Liver (tissue), 9 donors: ENCODE data around the gene PDGFA. TPM values are rescaled to one million over a fixed set of nuclear protein-coding genes. Genes with fewer than 3 reads are reported as not detected.

ENCODE experiments used
- DNase-seq: peaks from one replicate; pipeline ENCODE4 v3.0.0-alpha.2; 2017; ENCODE audit warnings: low spot score
- H3K27ac ChIP-seq, 2 donors: one replicate each; pipeline ENCODE4 v1.7.0; 2013; ENCODE audit warnings: inconsistent platforms in 2 of 2, low read length in 2 of 2, control low read depth in 1 of 2, low read depth in 1 of 2, mild to moderate bottlenecking in 1 of 2
- H3K27me3 ChIP-seq, 4 donors: one replicate each; pipeline versions ENCODE4 v1.6.1 to v1.7.0; 2013; ENCODE audit warnings: low read length in 3 of 4, inconsistent platforms in 1 of 4, mild to moderate bottlenecking in 1 of 4, moderate library complexity in 1 of 4; ENCODE audit not compliant: control insufficient read depth in 4 of 4, insufficient read depth in 4 of 4
- H3K36me3 ChIP-seq, 4 donors: one replicate each; pipeline versions ENCODE4 v1.6.1 to v1.7.0; 2013; ENCODE audit warnings: low read length in 3 of 4, mild to moderate bottlenecking in 3 of 4, low read depth in 1 of 4, moderate library complexity in 1 of 4; ENCODE audit not compliant: control insufficient read depth in 4 of 4, insufficient read depth in 3 of 4
- H3K4me1 ChIP-seq, 4 donors: one replicate each; pipeline versions ENCODE4 v1.6.1 to v1.7.0; 2013; ENCODE audit warnings: low read length in 3 of 4, mild to moderate bottlenecking in 3 of 4, moderate library complexity in 1 of 4; ENCODE audit not compliant: control insufficient read depth in 4 of 4, insufficient read depth in 4 of 4
- H3K4me3 ChIP-seq, 3 donors: one replicate each; pipeline versions ENCODE4 v1.6.1 to v1.7.0; 2013; ENCODE audit warnings: low read length in 3 of 3, control low read depth in 1 of 3, low read depth in 1 of 3, mild to moderate bottlenecking in 1 of 3
- H3K9ac ChIP-seq, 2 donors: one replicate each; pipeline ENCODE4 v1.7.0; 2013; ENCODE audit warnings: low read length in 2 of 2, mild to moderate bottlenecking in 2 of 2, moderate library complexity in 2 of 2, control low read depth in 1 of 2, low read depth in 1 of 2
- H3K9me3 ChIP-seq, 4 donors: one replicate each; pipeline versions ENCODE4 v1.6.1 to v1.7.0; 2013; ENCODE audit warnings: low read length in 3 of 4; ENCODE audit not compliant: control insufficient read depth in 4 of 4
- EGR1 ChIP-seq, 2 donors: IDR thresholded peaks; 2 replicates each; pipeline ENCODE4 v1.6.1; 2016 to 2018; ENCODE audit warnings: antibody characterized with exemption in 2 of 2, low read depth in 2 of 2
- FOXA1 ChIP-seq: IDR thresholded peaks from 2 replicates; pipeline ENCODE4 v1.6.1; 2016; ENCODE audit warnings: antibody characterized with exemption
- FOXA2 ChIP-seq: IDR thresholded peaks from 2 replicates; pipeline ENCODE4 v1.6.1; 2016; ENCODE audit warnings: antibody characterized with exemption
- GABPA ChIP-seq, 2 donors: IDR thresholded peaks in 1 of 2; conservative IDR thresholded peaks in 1 of 2; 2 replicates each; pipeline ENCODE4 v1.6.1; 2016; ENCODE audit warnings: antibody characterized with exemption in 2 of 2, mild to moderate bottlenecking in 1 of 2, moderate library complexity in 1 of 2
- HNF4A ChIP-seq, 2 donors: conservative IDR thresholded peaks; 2 replicates each; pipeline ENCODE4 v1.6.1; 2016; ENCODE audit warnings: antibody characterized with exemption in 2 of 2, mild to moderate bottlenecking in 2 of 2
- JUND ChIP-seq, 2 donors: IDR thresholded peaks; 2 replicates each; pipeline ENCODE4 v1.6.1; 2016; ENCODE audit warnings: antibody characterized with exemption in 2 of 2
- NR2F2 ChIP-seq: IDR thresholded peaks from 2 replicates; pipeline ENCODE4 v1.6.1; 2016; ENCODE audit warnings: antibody characterized with exemption
- RAD21 ChIP-seq, 2 donors: IDR thresholded peaks; 2 replicates each; pipeline ENCODE4 v1.6.1; 2016; ENCODE audit warnings: antibody characterized with exemption in 2 of 2, mild to moderate bottlenecking in 2 of 2
- RXRA ChIP-seq, 2 donors: IDR thresholded peaks; 2 replicates each; pipeline ENCODE4 v1.6.1; 2017 to 2018; ENCODE audit warnings: antibody characterized with exemption in 2 of 2, mild to moderate bottlenecking in 1 of 2
- SP1 ChIP-seq: IDR thresholded peaks from 2 replicates; pipeline ENCODE4 v1.6.1; 2018; ENCODE audit warnings: antibody characterized with exemption, mild to moderate bottlenecking
- TAF1 ChIP-seq: conservative IDR thresholded peaks from 2 replicates; pipeline ENCODE4 v1.6.1; 2016; ENCODE audit warnings: antibody characterized with exemption, mild to moderate bottlenecking
- YY1 ChIP-seq: IDR thresholded peaks from 2 replicates; pipeline ENCODE4 v1.6.1; 2016; ENCODE audit warnings: antibody characterized with exemption, mild to moderate bottlenecking
- ZBTB33 ChIP-seq: IDR thresholded peaks from 2 replicates; pipeline ENCODE4 v1.6.1; 2016; ENCODE audit warnings: antibody characterized with exemption
- WGBS: extraction: QIAGEN DNeasy Blood & Tissue Kit; methylation state at CpG from one replicate; pipeline ENCODE4 v1.1.7; 2013; 5-methylcytosine and 5-hydroxymethylcytosine counted together
- polyA plus RNA-seq, 2 donors: library from polyadenylated mRNA; stranded (reverse) in 1 of 2; unstranded in 1 of 2; fragments of 200-250 nt in 1 of 2; fragments of >200 nt in 1 of 2; fragmentation: Nextera tagmentation in 1 of 2; extraction: Ambion mirVana in 1 of 2; gene quantifications; one replicate each; pipeline versions ENCODE4 v1.2.1 to v1.2.3, GENCODE V29; 2013 to 2015
- total RNA-seq, 2 donors: library from RNA; depleted of rRNA; stranded (reverse); fragments of >200 nt; gene quantifications; one replicate each; pipeline ENCODE4 v1.2.3, GENCODE V29; 2014
- TF ChIP-seq, protein P1 (sequence below): fragments of 150-350 bp; IDR thresholded peaks from 2 replicates; pipeline ENCODE4 v1.5.1; 2017; ENCODE audit warnings: improper control_type of control experiment, low read depth, low read length; ENCODE audit not compliant: missing input control
- TF ChIP-seq, protein P2 (sequence below): IDR thresholded peaks from 2 replicates; pipeline ENCODE4 v1.6.1; 2016; ENCODE audit warnings: antibody characterized with exemption
- TF ChIP-seq, protein P3 (sequence below): IDR thresholded peaks from 2 replicates; pipeline ENCODE4 v1.6.1; 2016; ENCODE audit warnings: antibody characterized with exemption
- TF ChIP-seq, protein P4 (sequence below): IDR thresholded peaks from 2 replicates; pipeline ENCODE4 v1.6.1; 2016; ENCODE audit warnings: antibody characterized with exemption, mild to moderate bottlenecking
- donor health status: healthy.
- donor health status: healthy.
- donor health status: healthy.
- donor health status: healthy.
- donor health status: healthy.

PDGFA gene
- total and polyA plus RNA-seq, 4 donors, result 1.4 to 5.1 (median 2.0) TPM

DNA sequence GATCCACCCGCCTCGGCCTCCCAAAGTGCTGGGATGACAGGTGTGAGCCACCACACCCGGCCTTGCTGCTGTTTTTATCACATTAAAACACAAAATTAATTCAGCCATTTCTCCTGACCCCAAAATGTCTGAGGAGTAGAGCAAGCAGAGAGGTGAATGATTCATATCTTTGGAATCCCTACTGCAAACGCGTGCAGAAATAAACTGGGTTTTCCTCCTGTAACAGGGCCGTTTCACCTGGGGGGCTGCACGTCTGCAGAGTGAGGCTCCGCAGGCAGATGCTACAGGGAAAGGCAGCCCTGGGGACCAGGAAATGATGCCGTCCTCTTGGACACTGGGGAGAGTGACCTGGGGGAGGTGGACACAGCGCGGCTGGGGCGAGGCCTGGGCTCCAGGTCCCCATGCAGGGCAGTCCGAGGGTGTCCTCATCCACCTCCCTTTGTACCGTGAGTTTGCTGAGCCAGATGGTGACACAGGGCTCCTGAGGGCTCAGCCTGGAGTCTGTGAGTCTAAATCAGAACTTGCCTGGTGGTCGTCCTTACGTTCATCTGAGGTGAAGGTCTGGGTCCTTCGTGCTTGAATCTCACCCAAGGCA is 41.9 kb downstream of the PDGFA start:
- Histone ChIP-seq H3K4me1 (no peaks in the 10 kb centered on the region), H3K27ac (no peak overlapping the region), H3K27me3 (peaks cover 0 to under 1% (median 0%) of the 10 kb centered on the region in 4 donors), H3K9me3 (peaks cover 0 to 6% (median 3%) of the 10 kb centered on the region in 4 donors), H3K36me3 (no peaks in the 10 kb centered on the region), H3K4me3 (no peak overlapping the region), H3K9ac (no peak overlapping the region)
- 81% methylated on average over 17 of the region's 17 CpGs for WGBS
- TF ChIP-seq EGR1 (IDR thresholded peaks at IDR 0.05; ENCODE audit: low read depth in 2 of 2), result no peak
- TF ChIP-seq, protein P1, sequence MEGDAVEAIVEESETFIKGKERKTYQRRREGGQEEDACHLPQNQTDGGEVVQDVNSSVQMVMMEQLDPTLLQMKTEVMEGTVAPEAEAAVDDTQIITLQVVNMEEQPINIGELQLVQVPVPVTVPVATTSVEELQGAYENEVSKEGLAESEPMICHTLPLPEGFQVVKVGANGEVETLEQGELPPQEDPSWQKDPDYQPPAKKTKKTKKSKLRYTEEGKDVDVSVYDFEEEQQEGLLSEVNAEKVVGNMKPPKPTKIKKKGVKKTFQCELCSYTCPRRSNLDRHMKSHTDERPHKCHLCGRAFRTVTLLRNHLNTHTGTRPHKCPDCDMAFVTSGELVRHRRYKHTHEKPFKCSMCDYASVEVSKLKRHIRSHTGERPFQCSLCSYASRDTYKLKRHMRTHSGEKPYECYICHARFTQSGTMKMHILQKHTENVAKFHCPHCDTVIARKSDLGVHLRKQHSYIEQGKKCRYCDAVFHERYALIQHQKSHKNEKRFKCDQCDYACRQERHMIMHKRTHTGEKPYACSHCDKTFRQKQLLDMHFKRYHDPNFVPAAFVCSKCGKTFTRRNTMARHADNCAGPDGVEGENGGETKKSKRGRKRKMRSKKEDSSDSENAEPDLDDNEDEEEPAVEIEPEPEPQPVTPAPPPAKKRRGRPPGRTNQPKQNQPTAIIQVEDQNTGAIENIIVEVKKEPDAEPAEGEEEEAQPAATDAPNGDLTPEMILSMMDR, result no peak
- TF ChIP-seq, protein P2, sequence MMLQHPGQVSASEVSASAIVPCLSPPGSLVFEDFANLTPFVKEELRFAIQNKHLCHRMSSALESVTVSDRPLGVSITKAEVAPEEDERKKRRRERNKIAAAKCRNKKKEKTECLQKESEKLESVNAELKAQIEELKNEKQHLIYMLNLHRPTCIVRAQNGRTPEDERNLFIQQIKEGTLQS, result no peak
- no peak for TF ChIP-seq RXRA (IDR thresholded peaks at IDR 0.05)
- TF ChIP-seq GABPA (IDR thresholded peaks at IDR 0.05 in 1 of 2, conservative IDR thresholded peaks at IDR 0.05 in 1 of 2), result no peak
- TF ChIP-seq FOXA2, result no peak
- TF ChIP-seq JUND (IDR thresholded peaks at IDR 0.05), result no peak
- TF ChIP-seq, protein P3, sequence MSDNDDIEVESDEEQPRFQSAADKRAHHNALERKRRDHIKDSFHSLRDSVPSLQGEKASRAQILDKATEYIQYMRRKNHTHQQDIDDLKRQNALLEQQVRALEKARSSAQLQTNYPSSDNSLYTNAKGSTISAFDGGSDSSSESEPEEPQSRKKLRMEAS, result no peak
- TF ChIP-seq FOXA1, result no peak
- TF ChIP-seq NR2F2, result no peak
- TF ChIP-seq RAD21 (IDR thresholded peaks at IDR 0.05), result no peak
- no peak for TF ChIP-seq TAF1
- no peak for TF ChIP-seq ZBTB33
- no peak for DNase-seq

- Histone ChIP-seq H3K4me1 (no peaks in the 10 kb centered on the region), H3K36me3 (no peaks in the 10 kb centered on the region), H3K27ac (no peak overlapping the region), H3K4me3 (no peak overlapping the region), H3K9me3 (peaks cover 0 to 6% (median 3%) of the 10 kb centered on the region in 4 donors), H3K9ac (no peak overlapping the region), H3K27me3 (no peaks in the 10 kb centered on the region)
- TF ChIP-seq, protein P2, result no peak
- TF ChIP-seq, protein P4, sequence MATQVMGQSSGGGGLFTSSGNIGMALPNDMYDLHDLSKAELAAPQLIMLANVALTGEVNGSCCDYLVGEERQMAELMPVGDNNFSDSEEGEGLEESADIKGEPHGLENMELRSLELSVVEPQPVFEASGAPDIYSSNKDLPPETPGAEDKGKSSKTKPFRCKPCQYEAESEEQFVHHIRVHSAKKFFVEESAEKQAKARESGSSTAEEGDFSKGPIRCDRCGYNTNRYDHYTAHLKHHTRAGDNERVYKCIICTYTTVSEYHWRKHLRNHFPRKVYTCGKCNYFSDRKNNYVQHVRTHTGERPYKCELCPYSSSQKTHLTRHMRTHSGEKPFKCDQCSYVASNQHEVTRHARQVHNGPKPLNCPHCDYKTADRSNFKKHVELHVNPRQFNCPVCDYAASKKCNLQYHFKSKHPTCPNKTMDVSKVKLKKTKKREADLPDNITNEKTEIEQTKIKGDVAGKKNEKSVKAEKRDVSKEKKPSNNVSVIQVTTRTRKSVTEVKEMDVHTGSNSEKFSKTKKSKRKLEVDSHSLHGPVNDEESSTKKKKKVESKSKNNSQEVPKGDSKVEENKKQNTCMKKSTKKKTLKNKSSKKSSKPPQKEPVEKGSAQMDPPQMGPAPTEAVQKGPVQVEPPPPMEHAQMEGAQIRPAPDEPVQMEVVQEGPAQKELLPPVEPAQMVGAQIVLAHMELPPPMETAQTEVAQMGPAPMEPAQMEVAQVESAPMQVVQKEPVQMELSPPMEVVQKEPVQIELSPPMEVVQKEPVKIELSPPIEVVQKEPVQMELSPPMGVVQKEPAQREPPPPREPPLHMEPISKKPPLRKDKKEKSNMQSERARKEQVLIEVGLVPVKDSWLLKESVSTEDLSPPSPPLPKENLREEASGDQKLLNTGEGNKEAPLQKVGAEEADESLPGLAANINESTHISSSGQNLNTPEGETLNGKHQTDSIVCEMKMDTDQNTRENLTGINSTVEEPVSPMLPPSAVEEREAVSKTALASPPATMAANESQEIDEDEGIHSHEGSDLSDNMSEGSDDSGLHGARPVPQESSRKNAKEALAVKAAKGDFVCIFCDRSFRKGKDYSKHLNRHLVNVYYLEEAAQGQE, result no peak
- no peak for TF ChIP-seq TAF1
- no peak for TF ChIP-seq FOXA2
- TF ChIP-seq, protein P1, result no peak
- TF ChIP-seq EGR1 (IDR thresholded peaks at IDR 0.05; ENCODE audit: low read depth in 2 of 2), result no peak
- TF ChIP-seq HNF4A (conservative IDR thresholded peaks at IDR 0.05), result no peak
- no peak for TF ChIP-seq RAD21 (IDR thresholded peaks at IDR 0.05)
- TF ChIP-seq YY1, result no peak
- TF ChIP-seq JUND (IDR thresholded peaks at IDR 0.05), result no peak
- TF ChIP-seq GABPA (IDR thresholded peaks at IDR 0.05 in 1 of 2, conservative IDR thresholded peaks at IDR 0.05 in 1 of 2), result no peak
- no peak for TF ChIP-seq NR2F2
- TF ChIP-seq SP1, result no peak
- TF ChIP-seq, protein P3, result no peak
- no peak for DNase-seq
- WGBS, result 87% methylated on average over 33 of the region's 33 CpGs
Measured at GRCh38 chr7:476736-477360, 42.8 kb downstream of the PDGFA start.
